Measurements from ENCODE around the gene FN1. TPM values are rescaled to one million over a fixed set of nuclear protein-coding genes. Genes with fewer than 3 reads are reported as not detected.

Gene FN1
- total and polyA plus RNA-seq, 2 donors (not counting 1 experiment from before 2014, with no cell fraction given): 0.05 TPM; not detected in 1

DNA sequence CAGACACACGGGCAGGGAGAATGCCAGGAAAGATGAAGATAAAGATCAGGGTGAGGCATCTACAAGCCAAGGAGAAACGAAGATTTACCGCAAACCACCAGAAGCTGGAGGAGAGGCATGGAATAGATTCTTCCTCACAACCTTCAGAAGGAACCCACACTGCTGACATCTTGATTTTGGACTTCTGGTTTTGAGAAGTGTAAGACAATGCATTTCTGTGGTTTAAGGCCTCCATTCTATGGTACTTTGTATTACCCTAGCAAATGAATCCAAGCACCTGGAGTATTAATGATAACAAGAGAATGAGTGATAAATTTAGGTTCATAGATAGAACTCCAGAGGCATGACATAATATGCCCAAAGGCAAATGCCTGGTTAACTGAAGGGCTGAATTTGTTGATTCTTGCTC is 11.8 kb upstream of the FN1 start:
- intact Hi-C loops (cut with micrococcal nuclease): no loop called here
- Histone ChIP-seq H3K4me2 (replicated peaks; ENCODE audit: low read depth, low read length, poor library complexity, severe bottlenecking) (no peak overlapping the region), H3K4me1 (ENCODE audit: control insufficient read depth in 2 of 2, insufficient read depth in 2 of 2, low read length in 2 of 2) (no peaks in the 10 kb centered on the region), H3K9me3 (ENCODE audit: control extremely low read depth in 1 of 3, control insufficient read depth in 2 of 3, insufficient read depth in 1 of 3, low read length in 2 of 3) (no peaks in the 10 kb centered on the region), H3K36me3 (replicated peaks in 1 of 2; ENCODE audit: control extremely low read depth in 1 of 2, control insufficient read depth in 1 of 2, extremely low read depth in 1 of 2, insufficient read depth in 2 of 2, low read length in 1 of 2) (no peaks in the 10 kb centered on the region), H3K27ac (ENCODE audit: low read length in 2 of 2) (no peak overlapping the region), H2AFZ (ENCODE audit: insufficient read depth, low read depth, low read length, poor library complexity, severe bottlenecking) (no peak overlapping the region), H3K4me3 (ENCODE audit: control extremely low read depth in 1 of 5, extremely low read depth in 1 of 5, insufficient read depth in 1 of 5, low read depth in 2 of 5, low read length in 4 of 5) (no peak overlapping the region), H3K79me2 (ENCODE audit: control insufficient read depth, insufficient read depth, low read length) (no peaks in the 10 kb centered on the region), H4K20me1 (ENCODE audit: control insufficient read depth, insufficient read depth, low read length, poor library complexity, severe bottlenecking) (no peaks in the 10 kb centered on the region), H3K27me3 (replicated peaks in 1 of 4; ENCODE audit: control extremely low read depth in 1 of 4, control insufficient read depth in 3 of 4, insufficient read depth in 4 of 4, low read length in 3 of 4) (peaks cover 0 to 13% (median 3%) of the 10 kb centered on the region in 4 experiments), H3K9ac (ENCODE audit: low read length) (no peak overlapping the region)
- Mint-ChIP-seq H3K9me3 (ENCODE audit: insufficient read depth) (no peaks in the 10 kb centered on the region), H3K27me3 (peaks cover 38% of the 10 kb centered on the region), H3K4me1 (no peaks in the 10 kb centered on the region), H3K4me3 (no peak overlapping the region), H3K27ac (no peak overlapping the region)
- no peak for DNase-seq
- no peak for TF ChIP-seq EZH2 (IDR thresholded peaks at IDR 0.05; ENCODE audit: borderline replicate concordance, insufficient read depth, low read depth, low read length, poor library complexity, severe bottlenecking)
- TF ChIP-seq, protein P1, sequence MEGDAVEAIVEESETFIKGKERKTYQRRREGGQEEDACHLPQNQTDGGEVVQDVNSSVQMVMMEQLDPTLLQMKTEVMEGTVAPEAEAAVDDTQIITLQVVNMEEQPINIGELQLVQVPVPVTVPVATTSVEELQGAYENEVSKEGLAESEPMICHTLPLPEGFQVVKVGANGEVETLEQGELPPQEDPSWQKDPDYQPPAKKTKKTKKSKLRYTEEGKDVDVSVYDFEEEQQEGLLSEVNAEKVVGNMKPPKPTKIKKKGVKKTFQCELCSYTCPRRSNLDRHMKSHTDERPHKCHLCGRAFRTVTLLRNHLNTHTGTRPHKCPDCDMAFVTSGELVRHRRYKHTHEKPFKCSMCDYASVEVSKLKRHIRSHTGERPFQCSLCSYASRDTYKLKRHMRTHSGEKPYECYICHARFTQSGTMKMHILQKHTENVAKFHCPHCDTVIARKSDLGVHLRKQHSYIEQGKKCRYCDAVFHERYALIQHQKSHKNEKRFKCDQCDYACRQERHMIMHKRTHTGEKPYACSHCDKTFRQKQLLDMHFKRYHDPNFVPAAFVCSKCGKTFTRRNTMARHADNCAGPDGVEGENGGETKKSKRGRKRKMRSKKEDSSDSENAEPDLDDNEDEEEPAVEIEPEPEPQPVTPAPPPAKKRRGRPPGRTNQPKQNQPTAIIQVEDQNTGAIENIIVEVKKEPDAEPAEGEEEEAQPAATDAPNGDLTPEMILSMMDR (IDR thresholded peaks at IDR 0.05): no peak
- no peak for ATAC-seq (ENCODE audit: low read depth)
- CTCF ChIA-PET: no interaction called here
- POLR2A ChIA-PET: no interaction called here
- WGBS (ENCODE audit: insufficient coverage): no CpG with 5 or more reads among the region's 3 CpGs

GRCh38 chr2:215447056-215447455 is 11.2 kb upstream of the FN1 start:
- H3K9ac ChIP-seq (ENCODE audit: low read length): no peak overlapping the region
- ATAC-seq (ENCODE audit: low read depth) (no peak), DNase-seq (no peak)
- H3K27me3 Mint-ChIP-seq: peaks cover 40% of the 10 kb centered on the region
- POLR2A ChIA-PET: no interaction called here
- H3K27me3 ChIP-seq (replicated peaks in 1 of 4; ENCODE audit: control extremely low read depth in 1 of 4, control insufficient read depth in 3 of 4, insufficient read depth in 4 of 4, low read length in 3 of 4): peaks cover 0 to 13% (median 1%) of the 10 kb centered on the region in 4 experiments
- H3K4me1 ChIP-seq (ENCODE audit: control insufficient read depth in 2 of 2, insufficient read depth in 2 of 2, low read length in 2 of 2): no peaks in the 10 kb centered on the region
- intact Hi-C loops (cut with micrococcal nuclease): no loop called here
- H3K27ac Mint-ChIP-seq: no peak overlapping the region
- H3K9me3 Mint-ChIP-seq (ENCODE audit: insufficient read depth): no peaks in the 10 kb centered on the region
- H3K4me1 Mint-ChIP-seq: no peaks in the 10 kb centered on the region
- H3K4me3 ChIP-seq (ENCODE audit: control extremely low read depth in 1 of 5, extremely low read depth in 1 of 5, insufficient read depth in 1 of 5, low read depth in 2 of 5, low read length in 4 of 5): no peak overlapping the region
- H4K20me1 ChIP-seq (ENCODE audit: control insufficient read depth, insufficient read depth, low read length, poor library complexity, severe bottlenecking): no peaks in the 10 kb centered on the region
- no peaks in the 10 kb centered on the region for H3K79me2 ChIP-seq (ENCODE audit: control insufficient read depth, insufficient read depth, low read length)
- TF ChIP-seq, protein P1 (IDR thresholded peaks at IDR 0.05): no peak
- no peak for TF ChIP-seq EZH2 (IDR thresholded peaks at IDR 0.05; ENCODE audit: borderline replicate concordance, insufficient read depth, low read depth, low read length, poor library complexity, severe bottlenecking)
- H3K27ac ChIP-seq (ENCODE audit: low read length in 2 of 2): no peak overlapping the region
- H2AFZ ChIP-seq (ENCODE audit: insufficient read depth, low read depth, low read length, poor library complexity, severe bottlenecking): no peak overlapping the region
- H3K36me3 ChIP-seq (replicated peaks in 1 of 2; ENCODE audit: control extremely low read depth in 1 of 2, control insufficient read depth in 1 of 2, extremely low read depth in 1 of 2, insufficient read depth in 2 of 2, low read length in 1 of 2): no peaks in the 10 kb centered on the region
- no peak overlapping the region for H3K4me2 ChIP-seq (replicated peaks; ENCODE audit: low read depth, low read length, poor library complexity, severe bottlenecking)
- H3K9me3 ChIP-seq (ENCODE audit: control extremely low read depth in 1 of 3, control insufficient read depth in 2 of 3, insufficient read depth in 1 of 3, low read length in 2 of 3): no peaks in the 10 kb centered on the region
- WGBS (ENCODE audit: insufficient coverage): no CpG with 5 or more reads among the region's 2 CpGs
- CTCF ChIA-PET: no interaction called here
- no peak overlapping the region for H3K4me3 Mint-ChIP-seq
